Osteocyte (in vitro differentiated cells): ENCODE measurements around the gene RMDN2. TPM values are rescaled to one million over a fixed set of nuclear protein-coding genes. Genes with fewer than 3 reads are reported as not detected.

ENCODE experiments used
- DNase-seq: peaks from one replicate; pipeline ENCODE4 v3.0.0; 2021; ENCODE audit warnings: mixed read lengths; ENCODE audit not compliant: unreplicated experiment; ENCODE audit errors: extremely low spot score
- H3K27ac Mint-ChIP-seq: one replicate; pipeline ENCODE4 v1.8.0; 2021; ENCODE audit warnings: mild to moderate bottlenecking, mixed read lengths; ENCODE audit not compliant: unreplicated experiment
- H3K27me3 Mint-ChIP-seq: one replicate; pipeline ENCODE4 v1.8.0; 2021; ENCODE audit warnings: mixed read lengths; ENCODE audit not compliant: unreplicated experiment
- H3K36me3 Mint-ChIP-seq: one replicate; pipeline ENCODE4 v1.8.0; 2021; ENCODE audit warnings: mixed read lengths; ENCODE audit not compliant: unreplicated experiment
- H3K4me1 Mint-ChIP-seq: one replicate; pipeline ENCODE4 v1.8.0; 2021; ENCODE audit warnings: mixed read lengths; ENCODE audit not compliant: unreplicated experiment
- H3K4me3 Mint-ChIP-seq: one replicate; pipeline ENCODE4 v1.8.0; 2021; ENCODE audit warnings: mild to moderate bottlenecking, moderate library complexity, mixed read lengths; ENCODE audit not compliant: unreplicated experiment
- H3K9me3 Mint-ChIP-seq: one replicate; pipeline ENCODE4 v1.8.0; 2021; ENCODE audit warnings: mixed read lengths; ENCODE audit not compliant: unreplicated experiment
- total RNA-seq: library from RNA; stranded (reverse); gene quantifications from 2 replicates; pipeline ENCODE4 v1.2.1, GENCODE V29; 2021
- TF ChIP-seq, protein P1 (sequence below): fragments of 200-600 bp; sonication (generic); IDR thresholded peaks from 2 replicates; pipeline ENCODE4 v1.5.0; 2021; ENCODE audit warnings: antibody characterized with exemption, mild to moderate bottlenecking, moderate library complexity

RMDN2 gene
- total RNA-seq, 1 donor from 2014 or later = 8.4 TPM

DNA sequence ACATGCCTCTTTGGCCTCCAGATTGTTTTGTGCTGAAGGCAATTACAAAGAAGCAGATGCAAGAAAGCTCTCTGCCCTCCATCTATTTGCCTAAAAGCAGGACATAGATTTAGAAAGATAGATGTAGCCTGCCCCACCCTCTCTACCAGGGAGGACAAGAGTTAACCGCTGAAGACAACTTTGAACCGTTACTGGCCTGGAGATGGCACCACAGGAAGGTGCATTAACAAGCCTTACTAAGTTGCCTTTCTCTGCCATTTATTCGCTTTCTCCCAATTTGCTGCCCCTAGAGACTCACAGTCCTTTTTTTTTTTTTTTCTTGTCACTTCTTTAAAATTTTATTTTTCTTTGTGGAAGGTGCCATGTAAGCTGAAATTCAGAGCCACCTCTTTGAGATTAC lies 28.8 kb upstream of the RMDN2 start:
- Mint-ChIP-seq H3K27ac (no peak overlapping the region), H3K4me1 (peaks cover 52% of the 10 kb centered on the region), H3K4me3 (no peak overlapping the region), H3K36me3 (peaks cover 3% of the 10 kb centered on the region), H3K27me3 (no peaks in the 10 kb centered on the region), H3K9me3 (peaks cover 4% of the 10 kb centered on the region)
- TF ChIP-seq, protein P1, sequence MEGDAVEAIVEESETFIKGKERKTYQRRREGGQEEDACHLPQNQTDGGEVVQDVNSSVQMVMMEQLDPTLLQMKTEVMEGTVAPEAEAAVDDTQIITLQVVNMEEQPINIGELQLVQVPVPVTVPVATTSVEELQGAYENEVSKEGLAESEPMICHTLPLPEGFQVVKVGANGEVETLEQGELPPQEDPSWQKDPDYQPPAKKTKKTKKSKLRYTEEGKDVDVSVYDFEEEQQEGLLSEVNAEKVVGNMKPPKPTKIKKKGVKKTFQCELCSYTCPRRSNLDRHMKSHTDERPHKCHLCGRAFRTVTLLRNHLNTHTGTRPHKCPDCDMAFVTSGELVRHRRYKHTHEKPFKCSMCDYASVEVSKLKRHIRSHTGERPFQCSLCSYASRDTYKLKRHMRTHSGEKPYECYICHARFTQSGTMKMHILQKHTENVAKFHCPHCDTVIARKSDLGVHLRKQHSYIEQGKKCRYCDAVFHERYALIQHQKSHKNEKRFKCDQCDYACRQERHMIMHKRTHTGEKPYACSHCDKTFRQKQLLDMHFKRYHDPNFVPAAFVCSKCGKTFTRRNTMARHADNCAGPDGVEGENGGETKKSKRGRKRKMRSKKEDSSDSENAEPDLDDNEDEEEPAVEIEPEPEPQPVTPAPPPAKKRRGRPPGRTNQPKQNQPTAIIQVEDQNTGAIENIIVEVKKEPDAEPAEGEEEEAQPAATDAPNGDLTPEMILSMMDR = peak; percentile 18
- DNase-seq = no peak

DNA sequence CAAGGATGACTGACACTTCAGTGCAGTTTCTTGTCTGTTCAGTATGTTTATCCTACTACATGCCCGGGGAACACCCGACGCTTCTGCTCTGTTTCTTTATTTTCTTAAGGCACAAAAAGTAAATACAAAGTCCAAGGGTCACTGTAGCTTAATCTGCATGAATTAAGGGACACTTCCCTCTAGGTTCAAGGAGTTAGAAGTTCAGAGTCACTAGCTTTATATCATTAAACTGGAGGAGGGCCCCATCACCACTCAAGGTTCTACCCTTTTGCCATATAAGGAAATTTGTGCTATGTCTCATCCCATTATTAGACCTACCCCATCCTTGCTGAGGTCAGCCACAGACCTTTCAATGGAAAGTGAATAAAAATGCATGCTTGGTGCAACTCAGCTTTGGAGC lies 27.6 kb upstream of the RMDN2 start:
- H3K4me3 Mint-ChIP-seq = no peak overlapping the region
- peaks cover 40% of the 10 kb centered on the region for H3K4me1 Mint-ChIP-seq
- H3K27ac Mint-ChIP-seq = no peak overlapping the region

DNA sequence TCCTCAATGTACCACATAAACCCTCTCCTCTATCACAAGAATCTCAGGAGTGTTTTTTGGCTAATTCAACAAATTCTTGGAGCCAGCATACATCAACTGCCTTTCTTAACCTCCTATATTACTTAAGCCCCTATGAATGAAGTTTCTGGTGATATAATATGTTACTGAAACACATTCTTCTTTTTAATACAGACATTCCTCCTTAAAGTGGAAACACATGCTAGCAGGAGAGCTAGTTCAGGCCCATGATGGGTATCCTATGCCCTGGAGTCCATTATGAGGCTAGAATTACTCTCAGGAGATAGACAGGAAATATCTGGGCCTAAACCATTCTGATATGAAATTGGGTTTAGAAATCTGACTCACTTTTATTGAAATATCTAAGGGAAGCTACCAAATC lies 26.6 kb upstream of the RMDN2 start:
- TF ChIP-seq, protein P1 = no peak
- H3K27me3 Mint-ChIP-seq = peaks cover 3% of the 10 kb centered on the region
- H3K4me3 Mint-ChIP-seq = no peak overlapping the region
- peak overlapping the region; percentile 18 for H3K27ac Mint-ChIP-seq
- H3K4me1 Mint-ChIP-seq = peaks cover 31% of the 10 kb centered on the region
- H3K9me3 Mint-ChIP-seq = peaks cover 4% of the 10 kb centered on the region
- H3K36me3 Mint-ChIP-seq = peaks cover 3% of the 10 kb centered on the region
- no peak for DNase-seq

More for the DNA sequence above, 27.6 kb upstream of the RMDN2 start:
- TF ChIP-seq, protein P1 = no peak
- DNase-seq = no peak
- H3K36me3 Mint-ChIP-seq = peaks cover 3% of the 10 kb centered on the region
- H3K27me3 Mint-ChIP-seq = peaks cover 3% of the 10 kb centered on the region
- H3K9me3 Mint-ChIP-seq = peaks cover 4% of the 10 kb centered on the region

DNA sequence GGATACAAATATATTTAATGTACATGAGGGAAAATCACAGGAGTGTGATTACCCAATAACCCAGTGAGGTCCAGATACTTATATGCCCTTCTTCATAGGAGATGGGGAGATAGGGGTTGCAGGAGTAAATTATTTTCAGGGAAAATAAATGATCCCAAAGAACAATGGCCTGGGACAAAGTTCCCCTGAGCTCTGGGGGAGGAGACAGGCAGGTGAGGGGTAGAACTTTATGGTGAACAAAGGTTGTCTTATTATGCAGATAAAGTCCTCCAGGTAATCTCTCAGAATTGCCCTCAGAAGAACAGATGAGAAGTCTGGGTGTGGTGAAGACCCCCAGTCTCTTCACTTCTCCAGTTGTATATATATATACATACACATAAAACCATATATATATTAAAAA lies 22.1 kb upstream of the RMDN2 start:
- Mint-ChIP-seq H3K4me1 (peaks cover 8% of the 10 kb centered on the region), H3K27me3 (peaks cover 5% of the 10 kb centered on the region)
- TF ChIP-seq, protein P1 = no peak

DNA sequence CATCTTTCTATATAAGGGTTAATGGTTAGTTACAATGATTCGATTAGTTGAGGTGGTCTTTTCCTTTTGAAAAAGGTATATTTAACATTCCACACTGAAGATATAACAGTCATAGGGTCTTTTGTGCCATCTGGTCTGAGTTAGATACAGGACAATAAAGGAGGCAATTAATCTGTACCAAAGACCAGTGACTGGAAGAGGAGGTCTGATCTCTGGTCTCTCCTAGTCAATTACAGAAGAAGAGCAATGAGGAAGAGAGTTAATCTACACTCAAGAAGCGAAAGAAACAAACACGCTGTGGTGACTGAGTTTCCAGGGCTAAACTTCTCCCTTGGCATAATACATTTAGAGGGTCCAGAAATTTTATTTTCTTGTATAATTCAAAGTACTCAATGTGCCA lies 20.7 kb upstream of the RMDN2 start:
- Mint-ChIP-seq H3K27ac (no peak overlapping the region), H3K4me3 (no peak overlapping the region), H3K4me1 (no peaks in the 10 kb centered on the region), H3K9me3 (peaks cover 4% of the 10 kb centered on the region), H3K36me3 (peaks cover 3% of the 10 kb centered on the region), H3K27me3 (peaks cover 5% of the 10 kb centered on the region)
- TF ChIP-seq, protein P1 = no peak
- DNase-seq = no peak

More for the DNA sequence above, 22.1 kb upstream of the RMDN2 start:
- Mint-ChIP-seq H3K9me3 (peaks cover 4% of the 10 kb centered on the region), H3K36me3 (peaks cover 3% of the 10 kb centered on the region), H3K27ac (no peak overlapping the region), H3K4me3 (no peak overlapping the region)
- DNase-seq = no peak
